Endothelial cell (in vitro differentiated cells): ENCODE data around the gene CHST11. TPM values are rescaled to one million over a fixed set of nuclear protein-coding genes. Genes with fewer than 3 reads are reported as not detected.

ENCODE experiments used
- DNase-seq: peaks from one replicate; pipeline ENCODE4 v3.0.0; 2021; ENCODE audit warnings: low spot score
- H3K27ac Mint-ChIP-seq: one replicate; pipeline ENCODE4 v1.8.0; 2021; ENCODE audit warnings: mixed read lengths, inconsistent platforms; ENCODE audit not compliant: unreplicated experiment
- H3K27me3 Mint-ChIP-seq: one replicate; pipeline ENCODE4 v1.8.0; 2021; ENCODE audit warnings: mild to moderate bottlenecking, moderate library complexity, mixed read lengths, inconsistent platforms; ENCODE audit not compliant: unreplicated experiment
- H3K36me3 Mint-ChIP-seq: one replicate; pipeline ENCODE4 v1.8.0; 2021; ENCODE audit warnings: mild to moderate bottlenecking, low read depth, mixed read lengths, inconsistent platforms; ENCODE audit not compliant: unreplicated experiment
- H3K4me1 Mint-ChIP-seq: one replicate; pipeline ENCODE4 v1.8.0; 2021; ENCODE audit warnings: mild to moderate bottlenecking, mixed read lengths, inconsistent platforms; ENCODE audit not compliant: unreplicated experiment
- H3K4me3 Mint-ChIP-seq: one replicate; pipeline ENCODE4 v1.8.0; 2021; ENCODE audit warnings: mild to moderate bottlenecking, mixed read lengths, inconsistent platforms; ENCODE audit not compliant: unreplicated experiment
- H3K9me3 Mint-ChIP-seq: one replicate; pipeline ENCODE4 v1.8.0; 2021; ENCODE audit warnings: mixed read lengths, inconsistent platforms; ENCODE audit not compliant: unreplicated experiment
- CTCF ChIP-seq: fragments of 200-600 bp; sonication (generic); IDR thresholded peaks from one replicate; pipeline ENCODE4 v1.5.0; 2021; ENCODE audit warnings: antibody characterized with exemption; ENCODE audit not compliant: unreplicated experiment
- total RNA-seq: library from RNA; stranded (reverse); fragmentation: NEBNext Ultra II Directional; extraction: Animal tissue kit (Norgen Biotek cat#: 25700); gene quantifications from one replicate; pipeline ENCODE4 v1.2.1, GENCODE V29; 2021; ENCODE audit not compliant: unreplicated experiment

CHST11 gene
- total RNA-seq, 1 donor from 2014 or later, result 11.8 TPM

GRCh38 chr12:104490186-104490585 lies 33.4 kb downstream of the CHST11 start:
- no peak for TF ChIP-seq CTCF
- H3K36me3 Mint-ChIP-seq, result no peaks in the 10 kb centered on the region
- H3K9me3 Mint-ChIP-seq, result no peaks in the 10 kb centered on the region
- peaks cover 11% of the 10 kb centered on the region for H3K4me1 Mint-ChIP-seq
- no peak overlapping the region for H3K4me3 Mint-ChIP-seq
- H3K27me3 Mint-ChIP-seq, result peaks cover 3% of the 10 kb centered on the region
- no peak overlapping the region for H3K27ac Mint-ChIP-seq
- DNase-seq, result no peak

- DNase-seq, result no peak
- H3K4me3 Mint-ChIP-seq, result no peak overlapping the region
- peaks cover 3% of the 10 kb centered on the region for H3K27me3 Mint-ChIP-seq
- no peaks in the 10 kb centered on the region for H3K36me3 Mint-ChIP-seq
- TF ChIP-seq CTCF, result no peak
- no peaks in the 10 kb centered on the region for H3K9me3 Mint-ChIP-seq
- peaks cover 11% of the 10 kb centered on the region for H3K4me1 Mint-ChIP-seq
- H3K27ac Mint-ChIP-seq, result no peak overlapping the region
Observed at GRCh38 chr12:104490850-104491249, 34.1 kb downstream of the CHST11 start.

GRCh38 chr12:104493496-104493895 lies 36.7 kb downstream of the CHST11 start:
- Mint-ChIP-seq H3K36me3 (no peaks in the 10 kb centered on the region), H3K27ac (no peak overlapping the region), H3K9me3 (no peaks in the 10 kb centered on the region), H3K4me3 (no peak overlapping the region), H3K4me1 (peaks cover 9% of the 10 kb centered on the region), H3K27me3 (peaks cover 3% of the 10 kb centered on the region)
- no peak for DNase-seq
- TF ChIP-seq CTCF, result no peak

GRCh38 chr12:104494137-104494792 lies 37.5 kb downstream of the CHST11 start:
- no peaks in the 10 kb centered on the region for H3K9me3 Mint-ChIP-seq
- DNase-seq, result no peak
- no peaks in the 10 kb centered on the region for H3K36me3 Mint-ChIP-seq
- H3K27ac Mint-ChIP-seq, result no peak overlapping the region
- H3K27me3 Mint-ChIP-seq, result peaks cover 3% of the 10 kb centered on the region
- no peak overlapping the region for H3K4me3 Mint-ChIP-seq
- peaks cover 9% of the 10 kb centered on the region for H3K4me1 Mint-ChIP-seq
- no peak for TF ChIP-seq CTCF

GRCh38 chr12:104494793-104495158 lies 38.0 kb downstream of the CHST11 start:
- no peak for TF ChIP-seq CTCF

More at GRCh38 chr12:104494793-104495158, 38.0 kb downstream of the CHST11 start:
- no peak overlapping the region for H3K27ac Mint-ChIP-seq
- peaks cover 3% of the 10 kb centered on the region for H3K27me3 Mint-ChIP-seq
- no peak overlapping the region for H3K4me3 Mint-ChIP-seq
- H3K36me3 Mint-ChIP-seq, result no peaks in the 10 kb centered on the region
- H3K4me1 Mint-ChIP-seq, result peaks cover 9% of the 10 kb centered on the region
- DNase-seq, result no peak
- no peaks in the 10 kb centered on the region for H3K9me3 Mint-ChIP-seq
